C4-2B (cell line): ENCODE measurements around the gene PLXDC2.

Experiments
- H3K27ac ChIP-seq: fragments of 450-650 bp; 2 replicates; pipeline ENCODE4 v1.5.1; 2017
- ZFX ChIP-seq: fragments of 450-650 bp; IDR thresholded peaks from 2 replicates; pipeline ENCODE4 v1.6.1; 2017
- TF ChIP-seq, protein P1 (sequence below): fragments of 450-650 bp; conservative IDR thresholded peaks from 2 replicates; pipeline ENCODE4 v1.5.1; 2017; ENCODE audit warnings: mild to moderate bottlenecking

Gene PLXDC2

GRCh38 chr10:20257422-20257821 is 441.2 kb downstream of the PLXDC2 start:
- TF ChIP-seq, protein P1, sequence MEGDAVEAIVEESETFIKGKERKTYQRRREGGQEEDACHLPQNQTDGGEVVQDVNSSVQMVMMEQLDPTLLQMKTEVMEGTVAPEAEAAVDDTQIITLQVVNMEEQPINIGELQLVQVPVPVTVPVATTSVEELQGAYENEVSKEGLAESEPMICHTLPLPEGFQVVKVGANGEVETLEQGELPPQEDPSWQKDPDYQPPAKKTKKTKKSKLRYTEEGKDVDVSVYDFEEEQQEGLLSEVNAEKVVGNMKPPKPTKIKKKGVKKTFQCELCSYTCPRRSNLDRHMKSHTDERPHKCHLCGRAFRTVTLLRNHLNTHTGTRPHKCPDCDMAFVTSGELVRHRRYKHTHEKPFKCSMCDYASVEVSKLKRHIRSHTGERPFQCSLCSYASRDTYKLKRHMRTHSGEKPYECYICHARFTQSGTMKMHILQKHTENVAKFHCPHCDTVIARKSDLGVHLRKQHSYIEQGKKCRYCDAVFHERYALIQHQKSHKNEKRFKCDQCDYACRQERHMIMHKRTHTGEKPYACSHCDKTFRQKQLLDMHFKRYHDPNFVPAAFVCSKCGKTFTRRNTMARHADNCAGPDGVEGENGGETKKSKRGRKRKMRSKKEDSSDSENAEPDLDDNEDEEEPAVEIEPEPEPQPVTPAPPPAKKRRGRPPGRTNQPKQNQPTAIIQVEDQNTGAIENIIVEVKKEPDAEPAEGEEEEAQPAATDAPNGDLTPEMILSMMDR = no peak
- TF ChIP-seq ZFX = no peak
- H3K27ac ChIP-seq = no peak overlapping the region

- no peak overlapping the region for H3K27ac ChIP-seq
- no peak for TF ChIP-seq ZFX
- TF ChIP-seq, protein P1 = no peak
Observed at GRCh38 chr10:20265146-20265545, 448.9 kb downstream of the PLXDC2 start.

GRCh38 chr10:20267734-20268133 is 451.5 kb downstream of the PLXDC2 start:
- TF ChIP-seq, protein P1 = no peak
- TF ChIP-seq ZFX = no peak
- H3K27ac ChIP-seq = no peak overlapping the region

GRCh38 chr10:20271490-20271889 is 455.3 kb downstream of the PLXDC2 start:
- no peak overlapping the region for H3K27ac ChIP-seq
- TF ChIP-seq, protein P1 = no peak
- no peak for TF ChIP-seq ZFX

DNA sequence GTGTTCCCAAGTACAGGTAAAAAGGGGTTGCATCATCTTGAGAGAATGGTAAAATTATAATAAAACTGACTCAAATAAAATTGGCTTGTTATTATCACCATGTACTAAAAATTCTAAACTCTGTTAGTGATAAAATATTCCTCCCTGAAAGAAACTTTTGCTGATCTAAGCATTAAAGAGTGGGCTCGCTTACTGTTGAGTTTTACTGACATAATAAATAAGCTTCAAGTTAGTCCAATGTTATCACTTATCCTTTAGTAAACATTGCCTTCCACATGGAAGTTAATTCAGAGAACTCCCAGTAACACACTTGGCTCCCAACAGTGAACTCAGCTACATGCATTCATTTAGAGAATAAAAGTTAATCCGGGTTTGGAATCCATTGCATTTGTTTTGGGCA is 456.4 kb downstream of the PLXDC2 start:
- no peak overlapping the region for H3K27ac ChIP-seq
- TF ChIP-seq, protein P1 = no peak
- TF ChIP-seq ZFX = no peak

GRCh38 chr10:20274571-20274970 is 458.3 kb downstream of the PLXDC2 start:
- TF ChIP-seq ZFX = no peak
- TF ChIP-seq, protein P1 = no peak

GRCh38 chr10:20276127-20276979 is 460.1 kb downstream of the PLXDC2 start:
- no peak overlapping the region for H3K27ac ChIP-seq
- TF ChIP-seq, protein P1 = no peak
- no peak for TF ChIP-seq ZFX

More at GRCh38 chr10:20274571-20274970, 458.3 kb downstream of the PLXDC2 start:
- H3K27ac ChIP-seq = no peak overlapping the region
